K562 (cell line): ENCODE measurements around the gene SPATA19. TPM values are rescaled to one million over a fixed set of nuclear protein-coding genes. Genes with fewer than 3 reads are reported as not detected.
A peak's percentile ranks its signal among the peaks of the same experiment; 100 is the strongest.

Source experiments
- ATAC-seq: fragments of 200-7000 bp; cut with Tn5 transposase; 3 replicates; pipeline ENCODE4 v1.9.1; 2020; ENCODE audit warnings: moderate library complexity
- BruUV-seq: library from RNA; stranded (reverse); fragments of 400-500 nt; replicated peaks from 2 replicates; lab custom pipeline; 2021; lab: Mats Ljungman, UMichigan
- CTCF ChIA-PET: fragments of 300-600 bp; formaldehyde crosslinking; extraction: SDS; loops from one replicate; lab custom pipeline; 2021; ENCODE audit warnings: low intra/inter-chr PET ratio; lab: Yijun Ruan, JAX
- POLR2A ChIA-PET: fragments of 300-600, 350-650 bp; sonication (Branson Sonifier 250); formaldehyde crosslinking; extraction: SDS; loops from one replicate; lab custom pipeline; 2021; ENCODE audit warnings: antibody characterized with exemption, inconsistent platforms; lab: Yijun Ruan, JAX
- DNase-seq, 4 experiments: peaks; one replicate each; pipeline versions ENCODE4 v3.0.0 to v3.0.0-alpha.2; 2011 to 2018; ENCODE audit warnings: low spot score in 3 of 4, mixed read lengths in 3 of 4; ENCODE audit errors: extremely low read depth in 1 of 4
- FAIRE-seq: peaks from 2 replicates; lab custom pipeline; 2011; peaks lifted over from hg19 to GRCh38; lab: Jason Lieb, UNC
- H2AFZ ChIP-seq: 2 replicates; pipeline ENCODE4 v1.6.0; 2011; ENCODE audit warnings: low read depth, low read length, control low read depth, inconsistent platforms
- H3K27ac ChIP-seq: fragments of 200-600 bp; 3 replicates; pipeline ENCODE4 v1.8.0; 2011; ENCODE audit warnings: low read depth, mild to moderate bottlenecking, control low read depth, inconsistent platforms, low read length, moderate library complexity, mixed read lengths; ENCODE audit errors: extremely low read depth
- H3K27me3 ChIP-seq, 2 experiments: fragments of 300-600 bp in 1 of 2; 2 replicates in 1 of 2; 3 replicates in 1 of 2; pipeline versions ENCODE4 v1.6.0 to v1.8.0; 2011; ENCODE audit warnings: inconsistent platforms in 2 of 2, low read length in 2 of 2, mild to moderate bottlenecking in 1 of 2, mixed read lengths in 1 of 2, moderate library complexity in 1 of 2; ENCODE audit not compliant: control insufficient read depth in 2 of 2, insufficient read depth in 2 of 2
- H3K36me3 ChIP-seq: fragments of 300-600 bp; 3 replicates; pipeline ENCODE4 v1.8.0; 2011; ENCODE audit warnings: mild to moderate bottlenecking, low read length, inconsistent platforms; ENCODE audit not compliant: control insufficient read depth, insufficient read depth
- H3K4me1 ChIP-seq, 2 experiments: fragments of 200-600 bp in 1 of 2; replicated peaks in 1 of 2; 2 replicates in 1 of 2; 3 replicates in 1 of 2; pipeline versions ENCODE4 v1.5.1 to v1.8.0; 2011; ENCODE audit warnings: inconsistent platforms in 2 of 2, low read length in 2 of 2, mild to moderate bottlenecking in 1 of 2, mixed read lengths in 1 of 2, moderate library complexity in 1 of 2; ENCODE audit not compliant: control insufficient read depth in 2 of 2, insufficient read depth in 2 of 2
- H3K4me2 ChIP-seq: 2 replicates; pipeline ENCODE4 v1.6.1; 2011; ENCODE audit warnings: low read length, control low read depth, inconsistent platforms, mixed read lengths; ENCODE audit not compliant: insufficient read depth
- H3K4me3 ChIP-seq: fragments of 200-600 bp; sonication (generic), shearing (Covaris generic); 2 replicates; pipeline ENCODE4 v1.5.1; 2016; ENCODE audit warnings: control low read depth, inconsistent platforms
- H3K79me2 ChIP-seq: fragments of 200-600 bp; 3 replicates; pipeline ENCODE4 v1.8.0; 2011; ENCODE audit warnings: low read length, inconsistent platforms; ENCODE audit not compliant: control insufficient read depth, insufficient read depth
- H3K9ac ChIP-seq, 2 experiments: 2 replicates each; pipeline versions ENCODE4 v1.6.0 to v1.6.1; 2011; ENCODE audit warnings: low read depth in 2 of 2, low read length in 2 of 2, control low read depth in 1 of 2, inconsistent platforms in 1 of 2, mild to moderate bottlenecking in 1 of 2, mixed read lengths in 1 of 2; ENCODE audit not compliant: insufficient read depth in 1 of 2
- H3K9me1 ChIP-seq: one replicate; pipeline ENCODE4 v1.6.0; 2011; ENCODE audit warnings: inconsistent platforms, mild to moderate bottlenecking, low read length, moderate library complexity; ENCODE audit not compliant: control insufficient read depth, insufficient read depth
- H3K9me3 ChIP-seq: replicated peaks from 2 replicates; pipeline ENCODE4 v1.5.1; 2011; ENCODE audit warnings: low read depth, low read length, inconsistent platforms; ENCODE audit not compliant: control insufficient read depth, insufficient read depth
- H4K20me1 ChIP-seq: replicated peaks from 2 replicates; pipeline ENCODE4 v1.6.1; 2011; ENCODE audit warnings: low read length, inconsistent platforms, mixed read lengths; ENCODE audit not compliant: control insufficient read depth, insufficient read depth
- ATF4 ChIP-seq: fragments of 450-650 bp; formaldehyde crosslinking; IDR thresholded peaks from 2 replicates; pipeline ENCODE4 v1.4.0; 2022; ENCODE audit warnings: mild to moderate bottlenecking, moderate library complexity
- BCOR ChIP-seq: fragments of 450-650 bp; IDR thresholded peaks from 2 replicates; pipeline ENCODE4 v1.6.1; 2016
- EZH2 ChIP-seq: IDR thresholded peaks from 2 replicates; pipeline ENCODE4 v1.6.1; 2012; ENCODE audit warnings: low read depth, mild to moderate bottlenecking, inconsistent platforms, low read length, borderline replicate concordance
- MAFG ChIP-seq: fragments of 450-650 bp; conservative IDR thresholded peaks from 2 replicates; pipeline ENCODE4 v1.6.1; 2016; ENCODE audit warnings: missing genetic modification characterization, missing compliant biosample characterization
- MBD2 ChIP-seq: sonication (generic); IDR thresholded peaks from 2 replicates; pipeline ENCODE4 v1.6.1; 2016; ENCODE audit warnings: low read depth, borderline replicate concordance
- POLR2G ChIP-seq: fragments of 200-400 bp; formaldehyde crosslinking; IDR thresholded peaks from 2 replicates; pipeline ENCODE4 v1.6.1; 2017; ENCODE audit warnings: low read depth, mild to moderate bottlenecking, antibody characterized with exemption, low read length, moderate library complexity
- RBM17 ChIP-seq: fragments of 200-400 bp; formaldehyde crosslinking; IDR thresholded peaks from 2 replicates; pipeline ENCODE4 v1.6.1; 2017; ENCODE audit warnings: low read depth, mild to moderate bottlenecking, low read length, borderline replicate concordance
- SMAD4 ChIP-seq: fragments of 250-450 bp; sonication (Bioruptor Pico); conservative IDR thresholded peaks from 2 replicates; pipeline ENCODE4 v1.8.0; 2021; ENCODE audit warnings: inconsistent platforms, mild to moderate bottlenecking, moderate library complexity
- TFAM ChIP-seq: fragments of 250-450 bp; sonication (Bioruptor Pico); conservative IDR thresholded peaks from 2 replicates; pipeline ENCODE4 v1.5.0; 2021; ENCODE audit warnings: mild to moderate bottlenecking, moderate library complexity
- ZMIZ1 ChIP-seq, 2 experiments: fragments of 150-350 bp in 1 of 2; IDR thresholded peaks; 2 replicates each; pipeline ENCODE4 v1.6.1; 2012 to 2016; ENCODE audit warnings: low read depth in 2 of 2, low read length in 2 of 2, mild to moderate bottlenecking in 1 of 2, moderate library complexity in 1 of 2
- ZNF316 ChIP-seq: fragments of 450-650 bp; IDR thresholded peaks from 2 replicates; pipeline ENCODE4 v1.6.1; 2016
- WGBS: fragments of 100-300 bp; shearing (Covaris generic); methylation state at CpG from one replicate; pipeline ENCODE4 v1.1.6; 2016; ENCODE audit warnings: low coverage, mixed read lengths; ENCODE audit not compliant: insufficient coverage; ENCODE audit errors: missing lambda C conversion rate; 5-methylcytosine and 5-hydroxymethylcytosine counted together
- in situ Hi-C: fragments of 300-500 bp; cut with MboI; formaldehyde crosslinking; loops from 4 replicates; pipeline ENCODE4 v1.15.0; 2018; ENCODE audit warnings: inconsistent platforms, mixed read lengths
- intact Hi-C: fragments of 100-400 bp; cut with micrococcal nuclease; formaldehyde crosslinking; loops from 2 replicates; pipeline ENCODE4 v1.14.2; 2022
- polyA plus RNA-seq, 8 experiments: library from polyadenylated mRNA; depleted of rRNA in 4 of 8; stranded (reverse) in 5 of 8; unstranded in 3 of 8; fragments of >200 nt; fragmentation: Nextera tagmentation in 2 of 8; fragmentation: Illumina TruSeq in 1 of 8; extraction: Ambion mirVana in 2 of 8; extraction: Trizol in 1 of 8; gene quantifications; 2 replicates each; pipeline versions ENCODE4 v1.2.1 to v1.2.3, GENCODE V29; 2011 to 2014; ENCODE audit warnings: inconsistent platforms in 1 of 8, missing spikeins in 1 of 8
- total RNA-seq, 7 experiments: library from RNA; depleted of rRNA in 6 of 7; stranded (reverse); fragments of >200 nt in 6 of 7; fragmentation: Illumina TruSeq in 2 of 7; extraction: Trizol in 2 of 7; gene quantifications; 2 replicates each; pipeline versions ENCODE4 v1.2.1 to v1.2.3, GENCODE V29; 2011 to 2021; ENCODE audit warnings: low replicate concordance in 1 of 7
- TF ChIP-seq, protein P1 (sequence below): IDR thresholded peaks from 3 replicates; pipeline ENCODE4 v1.6.1; 2011; ENCODE audit warnings: borderline replicate concordance, mild to moderate bottlenecking, moderate library complexity; ENCODE audit not compliant: insufficient read length; ENCODE audit errors: extremely low read depth
- TF ChIP-seq, protein P2 (sequence below): fragments of 250-450 bp; sonication (Bioruptor Pico); IDR thresholded peaks from 2 replicates; pipeline ENCODE4 v1.5.1; 2021; ENCODE audit warnings: mild to moderate bottlenecking

SPATA19 gene
- total and polyA plus RNA-seq, 9 of the 15 experiments (the other 6 are each of a cell fraction or from before 2014, with no cell fraction given), result not detected

- H3K9me3 ChIP-seq, result no peaks in the 10 kb centered on the region
- DNase-seq, result no peak
- H3K79me2 ChIP-seq, result no peaks in the 10 kb centered on the region
- H3K9ac ChIP-seq, result no peak overlapping the region
- H3K27ac ChIP-seq, result no peak overlapping the region
- FAIRE-seq, result no peak
- H3K9me1 ChIP-seq, result no peaks in the 10 kb centered on the region
- no peak overlapping the region for H3K4me2 ChIP-seq
- ChIA-PET POLR2A (no interaction called here), CTCF (no interaction called here)
- no peaks in the 10 kb centered on the region for H4K20me1 ChIP-seq
- no peaks in the 10 kb centered on the region for H3K4me1 ChIP-seq
- in situ Hi-C loops (no loop called here), intact Hi-C loops (no loop called here)
- no TSS peak for BruUV-seq
- H3K36me3 ChIP-seq, result no peaks in the 10 kb centered on the region
- ATAC-seq, result no peak
- WGBS, result 0% methylated on average over 8 of the region's 10 CpGs
- no peaks in the 10 kb centered on the region for H3K27me3 ChIP-seq
- no peak overlapping the region for H2AFZ ChIP-seq
- H3K4me3 ChIP-seq, result no peak overlapping the region
- TF ChIP-seq BCOR (no peak), ZMIZ1 (IDR thresholded peaks at IDR 0.05; ENCODE audit: low read depth in 2 of 2, low read length in 2 of 2) (no peak), POLR2G (no peak), SMAD4 (CRISPR knock-in tag) (no peak), MBD2 (no peak), ZNF316 (peak; percentile 25; the same call in 1 of the 2 replicates), EZH2 (no peak), ATF4 (CRISPR knock-in tag) (no peak), RBM17 (no peak), MAFG (peak; percentile 57), TFAM (CRISPR knock-in tag) (no peak)
- TF ChIP-seq, protein P1, sequence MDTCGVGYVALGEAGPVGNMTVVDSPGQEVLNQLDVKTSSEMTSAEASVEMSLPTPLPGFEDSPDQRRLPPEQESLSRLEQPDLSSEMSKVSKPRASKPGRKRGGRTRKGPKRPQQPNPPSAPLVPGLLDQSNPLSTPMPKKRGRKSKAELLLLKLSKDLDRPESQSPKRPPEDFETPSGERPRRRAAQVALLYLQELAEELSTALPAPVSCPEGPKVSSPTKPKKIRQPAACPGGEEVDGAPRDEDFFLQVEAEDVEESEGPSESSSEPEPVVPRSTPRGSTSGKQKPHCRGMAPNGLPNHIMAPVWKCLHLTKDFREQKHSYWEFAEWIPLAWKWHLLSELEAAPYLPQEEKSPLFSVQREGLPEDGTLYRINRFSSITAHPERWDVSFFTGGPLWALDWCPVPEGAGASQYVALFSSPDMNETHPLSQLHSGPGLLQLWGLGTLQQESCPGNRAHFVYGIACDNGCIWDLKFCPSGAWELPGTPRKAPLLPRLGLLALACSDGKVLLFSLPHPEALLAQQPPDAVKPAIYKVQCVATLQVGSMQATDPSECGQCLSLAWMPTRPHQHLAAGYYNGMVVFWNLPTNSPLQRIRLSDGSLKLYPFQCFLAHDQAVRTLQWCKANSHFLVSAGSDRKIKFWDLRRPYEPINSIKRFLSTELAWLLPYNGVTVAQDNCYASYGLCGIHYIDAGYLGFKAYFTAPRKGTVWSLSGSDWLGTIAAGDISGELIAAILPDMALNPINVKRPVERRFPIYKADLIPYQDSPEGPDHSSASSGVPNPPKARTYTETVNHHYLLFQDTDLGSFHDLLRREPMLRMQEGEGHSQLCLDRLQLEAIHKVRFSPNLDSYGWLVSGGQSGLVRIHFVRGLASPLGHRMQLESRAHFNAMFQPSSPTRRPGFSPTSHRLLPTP, result no peak
- TF ChIP-seq, protein P2, sequence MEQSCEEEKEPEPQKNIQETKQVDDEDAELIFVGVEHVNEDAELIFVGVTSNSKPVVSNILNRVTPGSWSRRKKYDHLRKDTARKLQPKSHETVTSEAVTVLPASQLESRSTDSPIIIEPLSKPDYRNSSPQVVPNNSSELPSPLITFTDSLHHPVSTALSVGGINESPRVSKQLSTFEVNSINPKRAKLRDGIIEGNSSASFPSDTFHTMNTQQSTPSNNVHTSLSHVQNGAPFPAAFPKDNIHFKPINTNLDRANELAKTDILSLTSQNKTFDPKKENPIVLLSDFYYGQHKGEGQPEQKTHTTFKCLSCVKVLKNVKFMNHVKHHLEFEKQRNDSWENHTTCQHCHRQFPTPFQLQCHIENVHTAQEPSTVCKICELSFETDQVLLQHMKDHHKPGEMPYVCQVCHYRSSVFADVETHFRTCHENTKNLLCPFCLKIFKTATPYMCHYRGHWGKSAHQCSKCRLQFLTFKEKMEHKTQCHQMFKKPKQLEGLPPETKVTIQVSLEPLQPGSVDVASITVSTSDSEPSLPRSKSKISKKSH (CRISPR knock-in tag), result no peak
Measured at GRCh38 chr11:133796043-133796795, 49.1 kb downstream of the SPATA19 start.
